Tibial artery (tissue), 4 donors: ENCODE data around the gene SHROOM1.

Experiments used
- DNase-seq, 2 donors: peaks; one replicate each; pipeline ENCODE4 v3.0.0-alpha.2; 2019
- H3K27ac ChIP-seq, 2 donors: fragments of 200-600 bp; sonication (generic) in 1 of 2; 1 replicate in 1 of 2; 2 replicates in 1 of 2; pipeline ENCODE4 v1.5.1; 2018 to 2019; ENCODE audit warnings: mild to moderate bottlenecking in 1 of 2
- H3K27me3 ChIP-seq, 2 donors: fragments of 200-600 bp; sonication (generic) in 1 of 2; one replicate each; pipeline versions ENCODE4 v1.5.1 to v1.6.0; 2016 to 2019
- H3K36me3 ChIP-seq, 3 donors: fragments of 200-600 bp; sonication (generic) in 2 of 3; one replicate each; pipeline ENCODE4 v1.5.1; 2016 to 2019; ENCODE audit warnings: mild to moderate bottlenecking in 2 of 3
- H3K4me1 ChIP-seq, 4 donors: fragments of 200-600 bp; sonication (generic) in 2 of 4; 1 replicate in 3 of 4; 2 replicates in 1 of 4; pipeline ENCODE4 v1.5.1; 2016 to 2019
- H3K4me3 ChIP-seq, 2 donors: fragments of 200-600 bp; sonication (generic) in 1 of 2; 1 replicate in 1 of 2; 2 replicates in 1 of 2; pipeline ENCODE4 v1.5.1; 2018 to 2019; ENCODE audit warnings: mild to moderate bottlenecking in 2 of 2
- H3K9me3 ChIP-seq, 3 donors: fragments of 200-600 bp; sonication (generic) in 1 of 3; one replicate each; pipeline ENCODE4 v1.5.1; 2016 to 2019
- CTCF ChIP-seq, 2 experiments: fragments of 200-600 bp in 1 of 2; fragments of 450-650 bp in 1 of 2; IDR thresholded peaks; one replicate each; pipeline ENCODE4 v1.5.1; 2017 to 2019; ENCODE audit warnings: antibody characterized with exemption in 2 of 2, mild to moderate bottlenecking in 1 of 2, moderate library complexity in 1 of 2
- intact Hi-C: fragments of 100-400 bp; cut with DNase I; formaldehyde crosslinking; loops from one replicate; pipeline ENCODE4 v1.15.0; 2023; ENCODE audit warnings: low total_unique reads

Gene SHROOM1

GRCh38 chr5:132873119-132873929 lies 42.9 kb upstream of the SHROOM1 start, which contains the start of gene LEAP2:
Gene LEAP2 (plus strand): TSS chr5:132873668. CDS start chr5:132873695, 27 bp downstream.
- H3K4me1 ChIP-seq = peaks cover 0 to 30% (median 5%) of the 10 kb centered on the region in 4 donors
- no peaks in the 10 kb centered on the region for H3K9me3 ChIP-seq
- no peak for DNase-seq
- no peak for TF ChIP-seq CTCF (IDR thresholded peaks at IDR 0.05)
- no peak within 1 kb of the TSS for H3K4me3 ChIP-seq
- no peak within 1 kb of the TSS for H3K27ac ChIP-seq
- no peaks in the 10 kb centered on the region for H3K27me3 ChIP-seq
- intact Hi-C loops = no loop called here
- peaks cover 16 to 55% (median 38%) of the 10 kb centered on the region in 3 donors for H3K36me3 ChIP-seq

- Histone ChIP-seq H3K27ac (no peak overlapping the region), H3K9me3 (no peaks in the 10 kb centered on the region), H3K27me3 (no peaks in the 10 kb centered on the region), H3K4me3 (no peak overlapping the region), H3K36me3 (peaks cover 13 to 55% (median 38%) of the 10 kb centered on the region in 3 donors), H3K4me1 (peaks cover 0 to 26% (median 6%) of the 10 kb centered on the region in 4 donors)
- intact Hi-C loops = no loop called here
- TF ChIP-seq CTCF (IDR thresholded peaks at IDR 0.05) = no peak
- DNase-seq = no peak
Observed at GRCh38 chr5:132872788-132873118, 42.3 kb upstream of the SHROOM1 start.

GRCh38 chr5:132871459-132872284 lies 41.2 kb upstream of the SHROOM1 start:
- no peak overlapping the region for H3K4me3 ChIP-seq
- no peaks in the 10 kb centered on the region for H3K27me3 ChIP-seq
- peaks cover 0 to 28% (median 15%) of the 10 kb centered on the region in 4 donors for H3K4me1 ChIP-seq
- DNase-seq = no peak
- intact Hi-C loops = no loop called here
- no peak for TF ChIP-seq CTCF (IDR thresholded peaks at IDR 0.05)
- peaks cover 13 to 50% (median 39%) of the 10 kb centered on the region in 3 donors for H3K36me3 ChIP-seq
- no peaks in the 10 kb centered on the region for H3K9me3 ChIP-seq
- no peak overlapping the region for H3K27ac ChIP-seq

DNA sequence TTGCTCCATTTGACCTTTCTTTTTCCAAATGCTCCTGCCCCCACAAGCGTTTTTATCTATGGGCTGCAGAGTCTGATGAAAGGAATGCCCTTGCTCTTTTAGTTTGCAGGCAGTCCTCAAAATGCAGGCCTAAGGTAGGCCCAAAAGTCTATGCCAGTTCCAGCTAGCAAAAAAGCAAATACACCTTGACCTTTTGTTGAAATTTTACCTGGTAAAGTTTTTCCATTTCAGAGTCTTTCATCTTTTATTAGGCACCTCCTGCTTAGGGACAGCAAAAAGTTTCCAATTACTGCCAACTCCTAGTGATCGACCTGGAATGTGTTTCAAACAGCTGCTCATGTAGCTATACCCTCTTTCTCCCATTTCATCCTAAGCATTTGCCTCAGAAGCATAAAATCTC lies 40.4 kb upstream of the SHROOM1 start:
- Histone ChIP-seq H3K4me3 (no peak overlapping the region), H3K9me3 (no peaks in the 10 kb centered on the region), H3K4me1 (peaks cover 0 to 22% (median 14%) of the 10 kb centered on the region in 4 donors), H3K27me3 (no peaks in the 10 kb centered on the region), H3K27ac (no peak overlapping the region), H3K36me3 (peaks cover 13 to 45% (median 39%) of the 10 kb centered on the region in 3 donors)
- DNase-seq = no peak
- TF ChIP-seq CTCF (IDR thresholded peaks at IDR 0.05) = no peak
- intact Hi-C loops = no loop called here

GRCh38 chr5:132868754-132869153 lies 38.3 kb upstream of the SHROOM1 start:
- H3K4me3 ChIP-seq = no peak overlapping the region
- H3K9me3 ChIP-seq = no peaks in the 10 kb centered on the region
- H3K27ac ChIP-seq = no peak overlapping the region
- peaks cover 0 to 27% (median 16%) of the 10 kb centered on the region in 4 donors for H3K4me1 ChIP-seq
- TF ChIP-seq CTCF (IDR thresholded peaks at IDR 0.05) = no peak
- peaks cover 8 to 35% (median 32%) of the 10 kb centered on the region in 3 donors for H3K36me3 ChIP-seq
- intact Hi-C loops = no loop called here
- H3K27me3 ChIP-seq = no peaks in the 10 kb centered on the region
- DNase-seq = no peak
